Mammary epithelial cell (primary cell): ENCODE data around the gene SSTR5.

Experiments used
- EZH2 ChIP-seq: IDR thresholded peaks from 2 replicates; pipeline ENCODE4 v1.6.1; 2012; ENCODE audit warnings: low read length, inconsistent platforms, borderline replicate concordance
- TF ChIP-seq, protein P1 (sequence below), 2 donors: IDR thresholded peaks in 1 of 2; conservative IDR thresholded peaks in 1 of 2; 2 replicates each; pipeline ENCODE4 v1.5.1; 2011 to 2012; ENCODE audit warnings: inconsistent platforms in 2 of 2, low read length in 2 of 2, mild to moderate bottlenecking in 2 of 2, control low read depth in 1 of 2, low read depth in 1 of 2; ENCODE audit not compliant: insufficient read depth in 1 of 2; ENCODE audit errors: extremely low read depth in 1 of 2

DNA sequence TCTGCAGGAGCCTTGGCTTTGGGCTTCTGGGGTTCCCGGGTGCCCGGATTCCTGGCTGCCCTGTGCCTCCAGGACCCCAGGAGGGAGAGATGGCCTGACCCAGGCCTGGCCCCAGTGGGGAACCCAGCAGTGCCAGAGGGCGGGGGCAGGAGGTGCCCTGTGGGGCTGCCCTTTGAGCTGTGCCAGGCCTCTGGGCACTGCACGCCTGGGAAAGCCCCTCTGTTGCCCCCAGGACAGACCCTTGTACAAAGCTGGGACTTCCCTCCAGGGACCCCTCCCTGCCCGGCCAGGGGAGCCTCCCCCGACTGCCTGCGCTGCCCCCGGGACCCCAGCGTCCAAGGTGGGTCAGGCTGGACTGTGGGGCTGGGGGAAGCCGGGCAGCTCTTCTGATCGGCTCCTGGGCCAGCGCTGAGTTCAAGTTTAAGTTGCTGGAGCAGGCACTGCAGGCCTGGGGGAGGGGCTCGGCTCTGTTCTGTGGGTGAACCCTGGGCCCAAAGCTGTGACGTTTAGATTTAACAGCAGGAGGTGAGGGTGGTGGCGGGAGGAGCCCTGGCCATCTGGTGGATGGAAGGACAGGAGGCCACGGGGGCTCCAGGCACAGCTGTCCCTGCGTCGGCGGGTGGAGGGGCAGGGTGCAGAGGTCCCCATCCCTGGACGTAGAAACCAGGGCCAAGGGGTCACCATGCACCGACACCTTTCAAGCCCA is 51.1 kb downstream of the SSTR5 start:
- TF ChIP-seq, protein P1, sequence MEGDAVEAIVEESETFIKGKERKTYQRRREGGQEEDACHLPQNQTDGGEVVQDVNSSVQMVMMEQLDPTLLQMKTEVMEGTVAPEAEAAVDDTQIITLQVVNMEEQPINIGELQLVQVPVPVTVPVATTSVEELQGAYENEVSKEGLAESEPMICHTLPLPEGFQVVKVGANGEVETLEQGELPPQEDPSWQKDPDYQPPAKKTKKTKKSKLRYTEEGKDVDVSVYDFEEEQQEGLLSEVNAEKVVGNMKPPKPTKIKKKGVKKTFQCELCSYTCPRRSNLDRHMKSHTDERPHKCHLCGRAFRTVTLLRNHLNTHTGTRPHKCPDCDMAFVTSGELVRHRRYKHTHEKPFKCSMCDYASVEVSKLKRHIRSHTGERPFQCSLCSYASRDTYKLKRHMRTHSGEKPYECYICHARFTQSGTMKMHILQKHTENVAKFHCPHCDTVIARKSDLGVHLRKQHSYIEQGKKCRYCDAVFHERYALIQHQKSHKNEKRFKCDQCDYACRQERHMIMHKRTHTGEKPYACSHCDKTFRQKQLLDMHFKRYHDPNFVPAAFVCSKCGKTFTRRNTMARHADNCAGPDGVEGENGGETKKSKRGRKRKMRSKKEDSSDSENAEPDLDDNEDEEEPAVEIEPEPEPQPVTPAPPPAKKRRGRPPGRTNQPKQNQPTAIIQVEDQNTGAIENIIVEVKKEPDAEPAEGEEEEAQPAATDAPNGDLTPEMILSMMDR (conservative IDR thresholded peaks at IDR 0.05 in 1 of 2, IDR thresholded peaks at IDR 0.05 in 1 of 2; ENCODE audit: extremely low read depth in 1 of 2, insufficient read depth in 1 of 2, low read depth in 1 of 2, low read length in 2 of 2): no peak
- no peak for TF ChIP-seq EZH2
